GM12878 (cell line): Measurements from ENCODE around the gene GANAB. TPM values are rescaled to one million over a fixed set of nuclear protein-coding genes. Genes with fewer than 3 reads are reported as not detected.

Source experiments
- ATAC-seq: fragments of 200-7000 bp; cut with Tn5 transposase; 3 replicates; pipeline ENCODE4 v1.9.1; 2020; ENCODE audit warnings: mild to moderate bottlenecking, moderate library complexity
- BruUV-seq: library from RNA; stranded (reverse); fragments of 400-500 nt; replicated peaks from 2 replicates; lab custom pipeline; 2021; lab: Mats Ljungman, UMichigan
- CTCF ChIA-PET: fragments of 300-600 bp; sonication (Branson Sonifier 250); formaldehyde crosslinking; extraction: SDS; loops from one replicate; lab custom pipeline; 2021; ENCODE audit warnings: inconsistent platforms; lab: Yijun Ruan, JAX
- POLR2A ChIA-PET: fragments of 350-600 bp; formaldehyde crosslinking; extraction: SDS; loops from one replicate; lab custom pipeline; 2021; ENCODE audit warnings: inconsistent platforms; lab: Charles Lee
- RAD21 ChIA-PET: fragments of 300-600 bp; sonication (Branson Sonifier 250); formaldehyde crosslinking; loops from one replicate; lab custom pipeline; 2023; ENCODE audit warnings: antibody characterized with exemption; ENCODE audit not compliant: unreplicated experiment; lab: Charles Lee
- SMC1A ChIA-PET: fragments of 300-600 bp; sonication (Branson Sonifier 250); formaldehyde crosslinking; loops from one replicate; lab custom pipeline; 2023; ENCODE audit not compliant: unreplicated experiment, uncharacterized antibody; lab: Charles Lee
- DNase-seq: peaks from one replicate; pipeline ENCODE4 v3.0.0-alpha.2; 2011; ENCODE audit warnings: low read depth, low spot score
- FAIRE-seq: peaks from 3 replicates; lab custom pipeline; 2011; peaks lifted over from hg19 to GRCh38; lab: Jason Lieb, UNC
- H2AFZ ChIP-seq: 2 replicates; pipeline ENCODE4 v1.6.0; 2011; ENCODE audit warnings: low read depth, low read length, control low read depth; ENCODE audit not compliant: control insufficient read depth
- H3K27ac ChIP-seq: 2 replicates; pipeline ENCODE4 v1.5.1; 2011; ENCODE audit warnings: control low read depth; ENCODE audit not compliant: control insufficient read depth, insufficient read depth
- H3K27me3 ChIP-seq, 2 experiments: replicated peaks in 1 of 2; 2 replicates each; pipeline versions ENCODE4 v1.6.0 to v1.6.1; 2011; ENCODE audit warnings: low read length in 1 of 2; ENCODE audit not compliant: control insufficient read depth in 2 of 2, insufficient read depth in 2 of 2
- H3K36me3 ChIP-seq, 2 experiments: 2 replicates each; pipeline ENCODE4 v1.5.1; 2011; ENCODE audit warnings: low read length in 1 of 2; ENCODE audit not compliant: control insufficient read depth in 2 of 2, insufficient read depth in 2 of 2
- H3K4me1 ChIP-seq: 2 replicates; pipeline ENCODE4 v1.6.1; 2011; ENCODE audit warnings: mild to moderate bottlenecking, low read length, moderate library complexity, mixed read lengths; ENCODE audit not compliant: control insufficient read depth, insufficient read depth
- H3K4me2 ChIP-seq: 2 replicates; pipeline ENCODE4 v1.6.0; 2011; ENCODE audit warnings: control low read depth; ENCODE audit not compliant: control insufficient read depth, insufficient read depth
- H3K4me3 ChIP-seq: fragments of 200-600 bp; sonication (generic); 2 replicates; pipeline ENCODE4 v1.5.1; 2016
- H3K79me2 ChIP-seq: 2 replicates; pipeline ENCODE4 v1.6.0; 2011; ENCODE audit warnings: low read length; ENCODE audit not compliant: control insufficient read depth, insufficient read depth
- H3K9ac ChIP-seq: 2 replicates; pipeline ENCODE4 v1.8.0; 2011; ENCODE audit warnings: low read length, control low read depth, mixed read lengths; ENCODE audit not compliant: control insufficient read depth, insufficient read depth
- H3K9me3 ChIP-seq: replicated peaks from 3 replicates; pipeline ENCODE4 v1.5.1; 2011; ENCODE audit warnings: mild to moderate bottlenecking, low read length; ENCODE audit not compliant: control insufficient read depth, insufficient read depth
- H4K20me1 ChIP-seq: 2 replicates; pipeline ENCODE4 v1.6.0; 2011; ENCODE audit not compliant: control insufficient read depth, insufficient read depth
- ATF7 ChIP-seq: fragments of 450-650 bp; IDR thresholded peaks from 2 replicates; pipeline ENCODE4 v1.6.1; 2016; ENCODE audit warnings: low read depth, mild to moderate bottlenecking
- EP300 ChIP-seq, 2 experiments: fragments of 150-350 bp in 1 of 2; IDR thresholded peaks; 2 replicates each; pipeline ENCODE4 v1.6.1; 2011 to 2012; ENCODE audit warnings: low read depth in 2 of 2, low read length in 2 of 2, borderline replicate concordance in 1 of 2, improper control_type of control experiment in 1 of 2, inconsistent platforms in 1 of 2; ENCODE audit not compliant: control insufficient read depth in 1 of 2
- GABPA ChIP-seq: IDR thresholded peaks from 2 replicates; pipeline ENCODE4 v1.6.1; 2014; ENCODE audit warnings: antibody characterized with exemption, low read depth, mild to moderate bottlenecking, inconsistent platforms
- KLF5 ChIP-seq: fragments of 450-650 bp; IDR thresholded peaks from 2 replicates; pipeline ENCODE4 v1.6.1; 2014; ENCODE audit warnings: mild to moderate bottlenecking; ENCODE audit not compliant: partially characterized antibody
- NR2C1 ChIP-seq: fragments of 450-650 bp; IDR thresholded peaks from 2 replicates; pipeline ENCODE4 v1.6.1; 2017; ENCODE audit warnings: antibody characterized with exemption, mild to moderate bottlenecking, moderate library complexity
- SIN3A ChIP-seq: IDR thresholded peaks from 2 replicates; pipeline ENCODE4 v1.6.1; 2012; ENCODE audit warnings: low read depth, low read length, improper control_type of control experiment
- SREBF1 ChIP-seq: IDR thresholded peaks from 2 replicates; pipeline ENCODE4 v1.6.1; 2012; ENCODE audit warnings: mild to moderate bottlenecking, low read length
- STAT1 ChIP-seq: fragments of 450-650 bp; conservative IDR thresholded peaks from 2 replicates; pipeline ENCODE4 v1.6.1; 2014; ENCODE audit warnings: antibody characterized with exemption, mild to moderate bottlenecking
- ZNF207 ChIP-seq: fragments of 450-650 bp; IDR thresholded peaks from 2 replicates; pipeline ENCODE4 v1.6.1; 2014; ENCODE audit warnings: antibody characterized with exemption, mild to moderate bottlenecking, borderline replicate concordance
- WGBS: methylation state at CpG from one replicate; pipeline ENCODE4 v1.1.6; 2016; ENCODE audit warnings: low lambda C conversion rate; ENCODE audit not compliant: insufficient replicate concordance, insufficient coverage; ENCODE audit errors: missing lambda C conversion rate; 5-methylcytosine and 5-hydroxymethylcytosine counted together
- in situ Hi-C: fragments of 300-500 bp; cut with MboI; formaldehyde crosslinking; loops from 9 replicates; pipeline ENCODE4 v1.14.3; 2018; ENCODE audit warnings: mixed read lengths
- intact Hi-C: fragments of 100-400 bp; cut with micrococcal nuclease; formaldehyde crosslinking; loops from one replicate; pipeline ENCODE4 v1.14.2; 2022; ENCODE audit not compliant: unreplicated experiment
- polyA plus RNA-seq, 11 experiments: library from polyadenylated mRNA; depleted of rRNA in 4 of 11; unstranded in 6 of 11; stranded (reverse) in 5 of 11; fragments of >200 nt; fragmentation: Nextera tagmentation in 4 of 11; fragmentation: Illumina TruSeq in 1 of 11; extraction: Ambion mirVana in 4 of 11; extraction: Trizol in 1 of 11; gene quantifications; 1 replicate in 1 of 11; 2 replicates in 10 of 11; pipeline versions ENCODE4 v1.2.1 to v1.2.3, GENCODE V29; 2011 to 2016; ENCODE audit warnings: inconsistent platforms in 2 of 11, missing spikeins in 2 of 11, low read depth in 1 of 11
- total RNA-seq, 4 experiments: library from RNA; depleted of rRNA in 3 of 4; stranded (reverse); fragments of >200 nt in 3 of 4; fragmentation: Illumina TruSeq in 1 of 4; extraction: Trizol in 1 of 4; gene quantifications; 2 replicates each; pipeline versions ENCODE4 v1.2.1 to v1.2.3, GENCODE V29; 2013 to 2021
- TF ChIP-seq, protein P1 (sequence below): fragments of 450-650 bp; IDR thresholded peaks from 2 replicates; pipeline ENCODE4 v1.6.1; 2018; ENCODE audit warnings: mild to moderate bottlenecking, low read depth, moderate library complexity; ENCODE audit not compliant: partially characterized antibody
- TF ChIP-seq, protein P2 (sequence below): fragments of 450-650 bp; formaldehyde crosslinking; IDR thresholded peaks from 2 replicates; pipeline ENCODE4 v1.5.0; 2022; ENCODE audit warnings: mild to moderate bottlenecking, missing genetic modification characterization
- TF ChIP-seq, protein P3 (sequence below): fragments of 450-650 bp; IDR thresholded peaks from 2 replicates; pipeline ENCODE4 v1.6.1; 2017; ENCODE audit warnings: mild to moderate bottlenecking
- TF ChIP-seq, protein P4 (sequence below): IDR thresholded peaks from 2 replicates; pipeline ENCODE4 v1.6.1; 2011; ENCODE audit warnings: borderline replicate concordance, low read depth, mild to moderate bottlenecking, moderate library complexity, mixed read lengths, low read length; ENCODE audit not compliant: insufficient read depth; ENCODE audit errors: extremely low read length

GANAB gene
- total and polyA plus RNA-seq, 10 of the 15 experiments (the other 5 are each of a cell fraction or from before 2014, with no cell fraction given): 4.5 to 175 (median 102) TPM

DNA sequence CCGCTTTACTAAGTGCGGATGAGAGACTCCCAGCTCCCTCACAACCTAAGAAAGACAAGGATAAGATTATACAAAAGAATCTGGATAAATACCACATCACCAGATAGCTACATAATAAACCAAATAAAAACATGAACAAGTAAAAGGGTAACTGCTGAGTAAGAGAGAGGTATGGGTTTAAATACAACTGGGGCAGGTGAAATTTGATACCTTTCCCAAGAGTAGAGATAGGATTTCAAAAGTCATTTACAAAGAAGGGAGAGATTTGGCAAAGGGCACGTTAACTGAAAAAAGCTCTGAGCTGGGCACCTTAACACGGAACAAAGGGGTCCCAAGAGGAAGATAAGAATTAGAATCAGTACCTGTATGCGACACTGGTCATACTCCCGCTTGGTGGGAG lies 30.7 kb upstream of the GANAB start:
- Histone ChIP-seq H3K27me3 (no peaks in the 10 kb centered on the region), H3K27ac (no peak overlapping the region), H2AFZ (no peak overlapping the region), H3K9me3 (no peaks in the 10 kb centered on the region), H4K20me1 (no peaks in the 10 kb centered on the region; the same call in 1 of the 2 replicates), H3K79me2 (peaks cover 30% of the 10 kb centered on the region), H3K4me3 (no peak overlapping the region), H3K4me1 (peaks cover 18% of the 10 kb centered on the region), H3K36me3 (peaks cover 0 to 10% of the 10 kb centered on the region in 2 experiments; a peak in 1 of 4 replicates), H3K9ac (no peak overlapping the region), H3K4me2 (no peak overlapping the region)
- no peak for DNase-seq
- ChIA-PET RAD21 (interaction anchor here (1.1 kb wide), 1 partner anchor 17 kb away, joined by 3 read pairs; no protein-coding TSS in a partner anchor), POLR2A (interaction anchor here (1.0 to 16.2 kb wide), 5 partner anchors 12 to 86 kb away, joined by 3 to 295 read pairs (median 5); partner anchors contain the start of genes B3GAT3, C11orf98, CSKMT and GANAB), CTCF (interaction anchor here (0.9 to 1.9 kb wide), 6 partner anchors 10 to 287 kb away, joined by 3 to 5 read pairs (median 4); partner anchors contain the start of gene TUT1), SMC1A (interaction anchor here (0.6 to 1.4 kb wide), 2 partner anchors 10 to 233 kb away, joined by 3 read pairs; no protein-coding TSS in a partner anchor)
- BruUV-seq: no TSS peak
- 89% methylated on average over 6 of the region's 6 CpGs for WGBS
- in situ Hi-C loops (no loop called here), intact Hi-C loops (no loop called here)
- FAIRE-seq: no peak
- ATAC-seq: no peak
- TF ChIP-seq SIN3A (no peak), GABPA (no peak), KLF5 (no peak), ZNF207 (no peak), SREBF1 (no peak), NR2C1 (no peak), STAT1 (no peak), ATF7 (no peak), EP300 (IDR thresholded peaks at IDR 0.05; ENCODE audit: borderline replicate concordance in 1 of 2, control insufficient read depth in 1 of 2, low read depth in 2 of 2, low read length in 2 of 2) (no peak)
- TF ChIP-seq, protein P1, sequence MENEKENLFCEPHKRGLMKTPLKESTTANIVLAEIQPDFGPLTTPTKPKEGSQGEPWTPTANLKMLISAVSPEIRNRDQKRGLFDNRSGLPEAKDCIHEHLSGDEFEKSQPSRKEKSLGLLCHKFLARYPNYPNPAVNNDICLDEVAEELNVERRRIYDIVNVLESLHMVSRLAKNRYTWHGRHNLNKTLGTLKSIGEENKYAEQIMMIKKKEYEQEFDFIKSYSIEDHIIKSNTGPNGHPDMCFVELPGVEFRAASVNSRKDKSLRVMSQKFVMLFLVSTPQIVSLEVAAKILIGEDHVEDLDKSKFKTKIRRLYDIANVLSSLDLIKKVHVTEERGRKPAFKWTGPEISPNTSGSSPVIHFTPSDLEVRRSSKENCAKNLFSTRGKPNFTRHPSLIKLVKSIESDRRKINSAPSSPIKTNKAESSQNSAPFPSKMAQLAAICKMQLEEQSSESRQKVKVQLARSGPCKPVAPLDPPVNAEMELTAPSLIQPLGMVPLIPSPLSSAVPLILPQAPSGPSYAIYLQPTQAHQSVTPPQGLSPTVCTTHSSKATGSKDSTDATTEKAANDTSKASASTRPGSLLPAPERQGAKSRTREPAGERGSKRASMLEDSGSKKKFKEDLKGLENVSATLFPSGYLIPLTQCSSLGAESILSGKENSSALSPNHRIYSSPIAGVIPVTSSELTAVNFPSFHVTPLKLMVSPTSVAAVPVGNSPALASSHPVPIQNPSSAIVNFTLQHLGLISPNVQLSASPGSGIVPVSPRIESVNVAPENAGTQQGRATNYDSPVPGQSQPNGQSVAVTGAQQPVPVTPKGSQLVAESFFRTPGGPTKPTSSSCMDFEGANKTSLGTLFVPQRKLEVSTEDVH: no peak
- TF ChIP-seq, protein P2, sequence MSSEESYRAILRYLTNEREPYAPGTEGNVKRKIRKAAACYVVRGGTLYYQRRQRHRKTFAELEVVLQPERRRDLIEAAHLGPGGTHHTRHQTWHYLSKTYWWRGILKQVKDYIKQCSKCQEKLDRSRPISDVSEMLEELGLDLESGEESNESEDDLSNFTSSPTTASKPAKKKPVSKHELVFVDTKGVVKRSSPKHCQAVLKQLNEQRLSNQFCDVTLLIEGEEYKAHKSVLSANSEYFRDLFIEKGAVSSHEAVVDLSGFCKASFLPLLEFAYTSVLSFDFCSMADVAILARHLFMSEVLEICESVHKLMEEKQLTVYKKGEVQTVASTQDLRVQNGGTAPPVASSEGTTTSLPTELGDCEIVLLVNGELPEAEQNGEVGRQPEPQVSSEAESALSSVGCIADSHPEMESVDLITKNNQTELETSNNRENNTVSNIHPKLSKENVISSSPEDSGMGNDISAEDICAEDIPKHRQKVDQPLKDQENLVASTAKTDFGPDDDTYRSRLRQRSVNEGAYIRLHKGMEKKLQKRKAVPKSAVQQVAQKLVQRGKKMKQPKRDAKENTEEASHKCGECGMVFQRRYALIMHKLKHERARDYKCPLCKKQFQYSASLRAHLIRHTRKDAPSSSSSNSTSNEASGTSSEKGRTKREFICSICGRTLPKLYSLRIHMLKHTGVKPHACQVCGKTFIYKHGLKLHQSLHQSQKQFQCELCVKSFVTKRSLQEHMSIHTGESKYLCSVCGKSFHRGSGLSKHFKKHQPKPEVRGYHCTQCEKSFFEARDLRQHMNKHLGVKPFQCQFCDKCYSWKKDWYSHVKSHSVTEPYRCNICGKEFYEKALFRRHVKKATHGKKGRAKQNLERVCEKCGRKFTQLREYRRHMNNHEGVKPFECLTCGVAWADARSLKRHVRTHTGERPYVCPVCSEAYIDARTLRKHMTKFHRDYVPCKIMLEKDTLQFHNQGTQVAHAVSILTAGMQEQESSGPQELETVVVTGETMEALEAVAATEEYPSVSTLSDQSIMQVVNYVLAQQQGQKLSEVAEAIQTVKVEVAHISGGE (CRISPR knock-in tag): no peak
- TF ChIP-seq, protein P3, sequence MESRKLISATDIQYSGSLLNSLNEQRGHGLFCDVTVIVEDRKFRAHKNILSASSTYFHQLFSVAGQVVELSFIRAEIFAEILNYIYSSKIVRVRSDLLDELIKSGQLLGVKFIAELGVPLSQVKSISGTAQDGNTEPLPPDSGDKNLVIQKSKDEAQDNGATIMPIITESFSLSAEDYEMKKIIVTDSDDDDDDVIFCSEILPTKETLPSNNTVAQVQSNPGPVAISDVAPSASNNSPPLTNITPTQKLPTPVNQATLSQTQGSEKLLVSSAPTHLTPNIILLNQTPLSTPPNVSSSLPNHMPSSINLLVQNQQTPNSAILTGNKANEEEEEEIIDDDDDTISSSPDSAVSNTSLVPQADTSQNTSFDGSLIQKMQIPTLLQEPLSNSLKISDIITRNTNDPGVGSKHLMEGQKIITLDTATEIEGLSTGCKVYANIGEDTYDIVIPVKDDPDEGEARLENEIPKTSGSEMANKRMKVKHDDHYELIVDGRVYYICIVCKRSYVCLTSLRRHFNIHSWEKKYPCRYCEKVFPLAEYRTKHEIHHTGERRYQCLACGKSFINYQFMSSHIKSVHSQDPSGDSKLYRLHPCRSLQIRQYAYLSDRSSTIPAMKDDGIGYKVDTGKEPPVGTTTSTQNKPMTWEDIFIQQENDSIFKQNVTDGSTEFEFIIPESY: no peak
- TF ChIP-seq, protein P4, sequence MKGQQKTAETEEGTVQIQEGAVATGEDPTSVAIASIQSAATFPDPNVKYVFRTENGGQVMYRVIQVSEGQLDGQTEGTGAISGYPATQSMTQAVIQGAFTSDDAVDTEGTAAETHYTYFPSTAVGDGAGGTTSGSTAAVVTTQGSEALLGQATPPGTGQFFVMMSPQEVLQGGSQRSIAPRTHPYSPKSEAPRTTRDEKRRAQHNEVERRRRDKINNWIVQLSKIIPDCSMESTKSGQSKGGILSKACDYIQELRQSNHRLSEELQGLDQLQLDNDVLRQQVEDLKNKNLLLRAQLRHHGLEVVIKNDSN: no peak
